Suppressor macrophage treated with lipopolysaccharide for 4 hours (primary cell): ENCODE data around the gene NAT8.
"Not testable (repeated sequence)": the region's sequence is repeated elsewhere in the genome, so short reads cannot be mapped to it uniquely, and the experiment has no call there.

ENCODE experiments used
- DNase-seq: peaks from one replicate; pipeline ENCODE4 v3.0.0-alpha.2; 2020

NAT8 gene

DNA sequence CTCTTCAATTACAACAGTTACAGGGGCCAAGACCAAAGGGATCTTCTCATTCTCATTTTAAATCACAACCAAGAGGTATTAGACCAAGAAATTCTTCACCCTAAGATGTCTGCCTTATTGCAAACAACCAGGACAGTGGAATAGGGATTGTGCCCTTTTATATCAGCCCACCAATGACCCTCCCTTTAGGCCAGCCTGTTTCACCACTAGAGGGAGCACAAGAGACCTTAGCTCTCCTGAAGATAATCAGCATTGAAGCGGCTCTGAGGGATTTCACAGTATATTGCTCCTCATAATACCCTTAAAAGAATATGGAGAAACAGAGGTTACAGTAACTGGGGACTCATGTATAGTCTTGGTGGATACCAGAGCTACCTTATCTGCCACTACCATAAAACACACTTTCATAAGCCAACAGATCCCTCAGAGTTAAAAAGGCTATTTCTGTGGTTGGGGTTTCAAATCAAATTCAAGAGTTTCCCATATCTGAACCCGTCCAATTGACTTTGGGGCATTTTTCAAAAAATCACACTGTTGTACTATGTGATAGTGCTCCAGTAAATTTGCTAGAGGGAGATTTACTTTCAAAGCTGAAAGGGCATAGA, 11.5 kb downstream of the NAT8 start:
- not testable (repeated sequence) for DNase-seq

DNA sequence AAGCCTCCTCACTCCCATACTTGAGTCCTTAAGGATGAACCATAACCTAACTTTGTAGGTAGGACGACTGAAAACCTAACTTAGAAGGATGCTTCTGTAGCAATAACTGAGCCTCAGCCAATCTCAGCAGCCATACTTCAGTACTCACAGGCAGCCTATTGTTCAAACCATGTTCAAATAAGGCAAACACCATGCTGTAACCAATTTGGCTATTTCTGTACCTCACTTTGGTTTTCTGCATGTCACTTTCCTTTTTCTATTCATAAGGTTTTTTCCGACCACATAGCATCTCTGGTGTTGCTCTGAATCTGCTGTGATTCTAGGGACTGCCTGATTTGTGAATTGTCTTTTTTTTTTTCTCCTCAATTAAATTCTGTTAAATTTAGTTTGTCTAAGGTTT, 13.7 kb downstream of the NAT8 start:
- not testable (repeated sequence) for DNase-seq

DNA sequence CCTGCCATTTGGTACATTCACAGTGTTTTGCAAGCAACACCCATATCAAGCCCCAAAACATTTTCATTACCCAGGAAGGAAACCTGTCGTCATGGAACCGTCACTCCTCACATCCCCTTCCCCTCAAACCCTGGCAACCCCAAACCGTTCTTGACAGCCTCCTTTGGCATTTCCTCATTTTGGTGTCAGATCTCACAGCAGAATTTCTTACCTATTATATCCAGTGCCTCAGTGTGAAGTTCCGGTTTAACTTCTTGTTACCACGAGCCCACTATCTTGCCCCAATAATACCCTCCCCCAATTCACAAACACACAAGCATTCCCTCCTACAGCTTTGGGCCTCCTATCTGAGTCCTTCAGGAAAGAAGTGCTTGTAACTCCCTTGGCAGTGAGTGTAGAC, 16.0 kb downstream of the NAT8 start:
- DNase-seq: not testable (repeated sequence)

DNA sequence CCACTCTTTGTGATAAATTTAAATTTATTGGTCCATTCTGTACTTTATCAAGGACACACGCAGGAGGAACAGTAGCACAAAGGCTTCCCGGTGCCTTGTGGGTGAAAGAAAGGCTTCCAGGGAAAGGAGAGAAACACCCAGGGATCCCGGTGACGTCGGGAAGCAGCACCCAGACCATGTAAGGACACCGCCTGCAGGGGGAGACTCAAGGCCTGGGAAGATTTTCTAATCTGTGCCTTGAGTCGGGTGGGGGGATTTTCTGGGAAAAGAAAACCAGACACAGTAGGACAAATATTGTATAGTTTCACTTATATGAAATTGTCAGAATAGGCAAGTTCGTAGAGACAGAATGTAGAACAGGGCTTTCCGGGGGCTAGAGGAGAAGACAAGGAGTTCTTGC, 17.6 kb downstream of the NAT8 start:
- DNase-seq: not testable (repeated sequence)

DNA sequence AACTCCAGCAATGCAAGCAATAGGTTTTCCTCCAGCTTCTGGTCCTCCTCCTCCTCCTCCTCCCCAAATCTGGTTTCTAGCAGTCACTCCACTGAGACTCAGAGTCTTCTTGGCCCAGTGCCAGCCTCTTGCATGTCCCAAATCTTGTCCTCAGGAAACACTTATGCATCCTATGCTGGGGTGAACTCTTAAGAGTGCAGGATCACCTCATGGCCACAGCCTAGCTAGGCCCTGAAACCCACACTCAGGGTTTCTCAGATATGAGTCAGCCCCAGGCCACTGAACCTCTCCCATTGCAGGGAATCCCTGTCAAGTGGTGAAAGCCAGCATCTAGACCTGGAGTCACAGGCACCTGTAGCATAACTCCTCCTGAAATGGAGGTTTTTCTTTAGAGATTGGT, 18.2 kb downstream of the NAT8 start:
- not testable (repeated sequence) for DNase-seq

DNA sequence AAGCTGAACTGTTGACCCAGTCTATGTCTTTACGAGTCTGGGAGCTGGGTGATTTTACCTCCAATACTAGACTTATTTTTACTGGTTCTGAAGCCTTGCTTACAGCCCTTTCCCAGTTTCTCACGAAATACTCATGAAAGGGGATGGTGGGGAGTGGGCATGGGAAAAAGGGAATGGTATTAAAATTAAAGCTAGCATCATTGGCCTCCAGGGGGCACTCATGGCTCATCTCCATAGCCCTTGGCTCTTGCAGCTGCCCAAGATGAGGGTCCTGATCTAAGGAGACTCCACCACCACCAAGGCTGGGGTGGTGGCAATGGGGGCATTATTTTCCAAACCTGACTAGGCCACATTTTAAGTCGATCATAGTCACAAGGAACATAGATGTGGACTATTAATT, 22.3 kb downstream of the NAT8 start:
- DNase-seq: peak; percentile 9

DNA sequence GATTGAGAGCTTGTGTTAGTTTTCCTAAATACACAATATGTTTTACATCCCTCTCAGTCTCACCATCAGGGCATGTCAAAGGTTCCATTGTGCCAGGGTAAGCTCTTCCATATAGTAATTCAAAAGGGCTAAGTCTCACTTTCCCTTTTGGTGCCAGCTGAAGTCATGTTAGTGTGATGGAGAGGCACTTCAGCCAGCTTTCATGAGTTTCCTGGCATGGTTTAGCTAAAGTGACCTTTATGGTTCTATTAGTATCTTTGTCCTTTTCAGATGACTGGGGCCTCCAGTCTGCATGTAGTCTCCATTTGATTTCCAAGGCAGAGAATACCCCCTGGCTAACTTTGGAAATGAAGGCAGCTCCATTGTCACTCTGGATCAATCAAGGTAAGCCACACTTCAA, 27.2 kb downstream of the NAT8 start:
- no peak for DNase-seq

DNA sequence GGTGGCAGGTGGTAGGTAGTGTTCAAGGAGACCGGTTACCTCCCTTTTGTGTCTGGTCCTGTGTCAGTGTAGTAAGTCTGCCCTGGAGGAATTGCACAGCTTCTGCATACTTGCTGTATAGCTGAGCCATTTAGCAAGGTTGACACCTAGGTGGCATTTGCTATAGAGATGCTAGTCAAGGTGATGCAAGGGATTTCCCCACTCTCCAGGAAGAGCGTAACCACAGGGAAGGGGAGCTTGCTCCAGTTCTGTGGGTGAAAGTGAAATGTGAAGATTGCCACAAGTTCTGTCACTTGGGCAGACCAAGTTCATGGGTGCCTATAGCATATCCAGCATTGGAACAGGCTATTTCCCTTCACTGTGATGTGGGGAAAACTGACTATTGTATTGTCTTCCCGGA, 28.1 kb downstream of the NAT8 start:
- DNase-seq: no peak

DNA sequence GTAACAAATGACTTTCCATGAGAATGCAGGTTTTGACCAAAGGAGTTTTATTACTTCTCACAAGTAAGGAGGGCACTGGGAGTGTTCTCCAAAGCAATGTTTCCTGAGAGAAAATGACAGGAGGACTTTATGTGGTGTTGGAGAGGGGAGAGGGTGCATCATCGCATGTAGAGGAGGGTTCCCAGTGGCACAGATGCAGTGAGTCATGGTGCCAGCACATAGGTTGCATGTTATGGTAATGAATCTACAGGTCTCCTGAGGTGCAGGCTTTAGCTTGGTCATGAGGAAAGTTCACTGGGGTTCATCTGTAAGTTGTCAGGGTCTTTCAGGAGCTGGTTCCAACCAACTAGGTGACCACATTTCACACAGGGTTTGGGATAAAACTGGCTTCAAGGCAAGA, 30.4 kb downstream of the NAT8 start:
- DNase-seq: no peak

DNA sequence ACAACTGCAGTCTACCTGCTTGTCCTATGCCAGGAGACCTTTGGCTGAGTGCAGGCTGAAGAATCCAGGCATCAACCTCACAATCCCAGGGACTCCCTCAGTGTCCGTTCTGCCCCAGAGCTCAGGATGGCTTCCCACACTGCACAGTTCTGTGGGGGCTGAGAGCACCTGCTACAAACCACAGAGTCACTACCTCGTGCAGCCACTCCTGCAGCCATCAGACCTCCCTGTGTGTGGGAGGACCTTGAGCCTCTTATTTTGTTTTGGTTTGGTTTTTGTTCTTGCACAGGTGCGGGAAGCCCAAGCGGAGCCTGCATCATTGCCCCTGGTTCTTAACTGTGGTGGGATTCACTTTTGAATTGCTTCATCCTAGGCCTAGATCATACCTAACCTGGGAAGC, 31.0 kb downstream of the NAT8 start:
- DNase-seq: no peak

DNA sequence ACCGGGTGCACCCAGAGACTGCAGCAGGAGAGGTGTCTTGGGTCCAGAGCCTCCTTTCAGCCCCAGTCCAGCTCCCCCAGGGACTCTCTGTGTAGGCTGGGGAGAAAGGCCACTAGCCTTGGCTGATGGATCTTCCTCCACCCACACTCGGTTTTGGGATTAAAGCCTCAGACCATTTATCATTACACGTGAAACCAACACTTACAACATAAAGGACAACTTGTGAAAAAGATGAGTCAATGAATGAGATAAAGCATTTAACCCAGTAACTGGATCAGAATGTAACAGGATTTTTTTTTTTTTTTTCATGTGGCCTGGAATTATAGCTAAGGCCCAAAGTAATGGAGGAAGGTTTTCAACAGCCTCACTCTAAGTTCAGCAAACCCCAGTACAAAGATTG, 32.1 kb downstream of the NAT8 start:
- DNase-seq: no peak

DNA sequence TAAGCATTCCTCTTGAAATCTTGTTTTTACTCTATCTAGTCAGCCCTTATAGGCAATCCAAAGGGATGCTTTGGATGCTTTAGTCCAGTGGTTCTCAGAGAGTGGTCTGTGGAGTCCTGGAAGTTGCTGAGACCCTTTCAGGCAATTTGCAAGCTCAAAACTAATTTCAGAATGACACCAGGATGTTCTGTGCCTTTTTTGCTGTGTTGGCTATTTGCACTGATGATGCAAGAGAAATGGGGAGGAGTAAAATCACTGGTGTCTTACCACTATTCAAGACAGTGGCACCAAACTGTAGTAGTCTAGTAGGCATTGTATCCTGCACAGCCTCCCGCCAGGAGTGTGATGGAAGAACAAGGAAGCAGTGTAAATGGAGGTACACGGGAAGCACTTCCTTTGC, 37.6 kb downstream of the NAT8 start:
- DNase-seq: not testable (repeated sequence)

DNA sequence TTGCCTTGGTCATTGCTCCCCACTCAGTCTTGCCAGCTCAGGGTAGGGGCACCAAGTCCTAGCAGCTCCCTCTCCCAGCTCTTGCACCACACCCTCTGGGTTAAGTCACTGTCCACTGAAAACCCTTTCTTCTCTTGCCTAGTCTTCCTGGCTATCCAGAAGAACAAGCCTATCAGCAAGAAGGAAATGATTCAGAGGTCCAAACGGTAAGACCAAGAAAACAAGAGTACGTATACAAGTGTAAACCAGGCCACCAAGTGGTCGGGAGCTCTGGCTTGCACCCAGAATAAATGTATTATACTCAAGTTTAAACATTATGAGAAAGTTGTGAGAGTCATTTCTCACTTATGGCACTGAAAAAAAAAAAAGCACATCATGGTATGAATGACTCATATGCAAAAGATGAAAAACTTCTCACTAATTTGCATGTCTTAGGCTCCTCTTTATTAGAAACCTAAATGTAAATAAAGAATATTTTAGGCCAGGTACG, 39.1 kb downstream of the NAT8 start:
- DNase-seq: not testable (repeated sequence)

DNA sequence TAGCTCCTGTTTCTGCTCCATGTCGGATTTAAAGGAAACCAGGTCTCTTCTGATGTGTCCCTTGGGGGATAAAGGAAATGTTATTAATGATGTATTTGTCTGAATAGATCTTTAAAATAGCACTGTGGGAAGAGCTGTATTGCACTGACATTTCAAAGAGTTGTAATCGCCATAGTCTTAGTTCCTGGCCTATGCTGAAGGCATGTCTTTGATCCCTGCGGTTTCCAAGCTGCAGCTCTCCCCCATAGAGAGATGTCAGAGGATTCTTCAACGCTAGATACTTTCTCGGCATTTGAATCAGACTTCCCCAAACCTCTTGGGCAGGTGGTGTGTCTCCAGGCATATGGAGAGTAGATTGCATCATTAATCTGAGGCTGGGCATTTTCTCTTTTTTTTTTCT, 40.4 kb downstream of the NAT8 start:
- DNase-seq: no peak

DNA sequence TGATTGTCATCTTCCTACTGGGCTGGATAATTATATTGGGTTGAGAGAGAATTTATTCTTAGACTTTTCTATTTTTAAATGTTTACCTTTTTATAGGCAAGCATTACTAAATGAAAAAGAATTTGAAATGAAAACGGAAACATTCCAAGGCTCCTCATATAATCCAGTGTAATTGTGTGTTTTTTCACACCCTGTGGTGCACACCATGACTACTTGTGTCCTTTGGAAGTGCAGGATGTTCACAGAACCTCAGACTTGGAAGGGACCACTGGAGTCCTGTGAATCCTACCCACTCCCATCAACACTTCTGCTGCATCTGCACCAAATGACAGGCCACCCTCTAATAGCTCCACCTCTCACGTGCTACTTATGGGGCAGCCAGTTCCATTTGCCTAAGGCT, 48.0 kb downstream of the NAT8 start:
- DNase-seq: no peak

DNA sequence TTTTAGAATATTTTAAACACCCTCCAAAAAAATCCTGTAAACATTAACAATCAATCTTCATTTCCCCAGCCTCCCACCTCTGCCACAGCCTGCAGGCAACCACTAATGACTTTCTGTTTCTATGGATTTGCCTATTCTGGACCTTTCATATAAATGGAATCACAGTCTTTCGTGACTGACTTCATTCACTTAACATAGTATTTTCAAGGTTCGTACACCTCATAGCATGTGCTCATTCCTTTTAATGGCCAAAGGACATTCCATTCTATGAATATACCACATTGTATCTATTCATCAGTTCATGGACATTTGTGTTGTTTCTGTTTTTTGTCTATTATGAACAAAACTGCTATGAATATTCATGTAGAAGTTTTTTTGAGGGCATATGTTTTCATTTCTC, 48.5 kb downstream of the NAT8 start:
- DNase-seq: no peak
